GM21717 (cell line): ENCODE results near the gene ERVFRD-1.

Experiments
- ATAC-seq: cut with Tn5 transposase; IDR thresholded peaks from one replicate; pipeline ENCODE4 v1.9.1; 2021; ENCODE audit warnings: mild to moderate bottlenecking, moderate library complexity; ENCODE audit not compliant: unreplicated experiment

The ERVFRD-1 gene

GRCh38 chr6:11129908-11130565 is 18.5 kb upstream of the ERVFRD-1 start:
- no peak for ATAC-seq

DNA sequence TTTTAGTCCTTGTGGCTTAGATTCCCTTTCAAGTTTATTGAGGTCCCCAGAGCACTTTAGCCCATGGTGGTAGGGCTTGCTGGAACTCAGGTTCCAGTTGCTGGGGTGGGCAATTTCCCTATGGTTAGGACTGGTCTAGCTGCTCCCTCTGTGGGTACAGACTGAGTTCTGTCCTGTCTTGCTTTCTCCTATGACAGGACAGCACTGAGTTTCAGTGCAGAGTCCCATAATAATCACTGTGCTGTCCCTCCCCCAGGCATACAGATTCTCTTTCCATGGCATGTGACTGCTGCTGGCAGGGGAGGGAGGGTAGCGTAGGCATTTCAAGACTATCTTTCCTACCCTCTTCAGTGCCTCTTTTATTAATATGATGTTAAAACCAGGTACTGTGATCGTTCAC is 17.1 kb upstream of the ERVFRD-1 start:
- no peak for ATAC-seq

GRCh38 chr6:11126876-11127275 is 15.4 kb upstream of the ERVFRD-1 start:
- ATAC-seq: no peak

DNA sequence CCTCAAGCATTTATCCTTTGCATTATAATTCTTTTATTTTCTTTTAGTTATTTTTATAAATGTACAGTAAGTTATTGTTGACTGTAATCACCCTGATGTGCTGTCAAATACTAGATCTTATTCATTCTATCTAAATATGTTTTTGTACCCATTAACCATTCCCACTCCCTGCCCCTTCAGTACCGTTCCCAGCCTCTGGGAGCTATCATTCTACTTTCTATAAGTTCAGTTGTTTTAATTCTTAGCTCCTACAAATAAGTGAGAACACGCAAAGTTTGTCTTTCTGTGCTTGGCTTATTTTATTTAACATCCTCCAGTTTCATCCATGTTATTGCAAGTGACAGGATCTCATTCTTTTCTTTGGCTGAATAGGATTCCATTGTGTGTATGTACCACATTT is 12.5 kb upstream of the ERVFRD-1 start:
- ATAC-seq: no peak

DNA sequence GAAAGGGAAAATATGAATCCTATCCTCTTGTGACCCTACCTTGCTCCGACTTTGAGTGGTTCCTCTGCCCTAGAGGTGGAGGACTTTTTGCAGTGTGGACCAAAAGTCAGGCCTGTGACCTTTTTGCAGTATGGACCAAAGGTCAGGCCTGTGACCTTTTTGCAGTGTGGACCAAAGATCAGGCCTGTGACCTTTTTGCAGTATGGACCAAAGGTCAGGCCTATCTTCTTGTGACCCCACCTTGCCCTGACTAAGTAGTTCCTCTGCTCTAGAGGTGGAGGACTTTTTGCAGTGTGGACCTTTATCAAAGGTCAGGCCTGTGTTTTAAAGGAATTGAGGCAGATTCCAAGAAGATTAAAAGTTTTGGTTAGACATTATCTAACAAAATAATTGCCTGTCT is 10.9 kb upstream of the ERVFRD-1 start:
- no peak for ATAC-seq

- ATAC-seq: no peak
These were observed 10.3 kb upstream of the ERVFRD-1 start for GRCh38 chr6:11121851-11122250.

DNA sequence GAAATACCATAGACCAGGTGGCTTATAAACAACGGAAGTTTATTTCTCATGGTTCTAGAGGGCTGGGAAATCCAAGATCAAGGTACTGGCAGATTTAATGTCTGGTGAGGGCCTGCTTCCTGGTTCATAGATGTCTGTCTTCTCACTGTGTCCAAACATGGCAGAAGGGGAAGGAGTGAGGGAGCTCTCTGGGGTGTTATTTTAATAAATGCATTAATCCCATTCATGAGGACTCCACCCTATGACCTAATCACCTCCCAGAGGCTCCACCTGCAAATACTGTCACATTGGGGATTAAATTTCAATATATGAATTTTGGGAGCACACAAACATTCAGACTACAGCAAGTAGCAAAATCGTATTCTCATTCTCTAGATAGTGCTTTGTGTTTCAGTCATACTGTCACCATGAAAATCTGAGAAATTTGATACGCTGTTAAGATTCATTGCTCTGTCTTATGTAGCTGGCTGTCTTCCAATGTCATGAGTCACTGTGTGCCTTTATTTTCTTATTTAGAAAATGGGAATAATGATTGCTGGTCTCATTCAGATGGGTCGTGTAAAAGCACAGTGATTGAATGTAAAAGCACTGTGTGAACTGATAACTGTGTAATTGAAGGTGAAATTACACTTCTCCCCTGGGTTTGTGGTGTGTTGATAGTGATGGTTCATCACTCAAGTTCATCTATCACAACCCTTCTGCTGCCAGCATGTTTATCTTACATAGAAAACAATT is 8.9 kb upstream of the ERVFRD-1 start:
- ATAC-seq: no peak

- ATAC-seq: peak; percentile 56
These were observed 4.4 kb upstream of the ERVFRD-1 start for GRCh38 chr6:11115808-11116536.

- ATAC-seq: no peak
These were observed 1.5 kb upstream of the ERVFRD-1 start for GRCh38 chr6:11113038-11113437.

GRCh38 chr6:11111769-11112437 is 378 bp upstream of the ERVFRD-1 start:
- no peak for ATAC-seq

GRCh38 chr6:11108726-11109125 is 2.8 kb downstream of the ERVFRD-1 start:
- no peak for ATAC-seq

- no peak for ATAC-seq
These were observed 8.5 kb downstream of the ERVFRD-1 start for GRCh38 chr6:11103065-11103464.

DNA sequence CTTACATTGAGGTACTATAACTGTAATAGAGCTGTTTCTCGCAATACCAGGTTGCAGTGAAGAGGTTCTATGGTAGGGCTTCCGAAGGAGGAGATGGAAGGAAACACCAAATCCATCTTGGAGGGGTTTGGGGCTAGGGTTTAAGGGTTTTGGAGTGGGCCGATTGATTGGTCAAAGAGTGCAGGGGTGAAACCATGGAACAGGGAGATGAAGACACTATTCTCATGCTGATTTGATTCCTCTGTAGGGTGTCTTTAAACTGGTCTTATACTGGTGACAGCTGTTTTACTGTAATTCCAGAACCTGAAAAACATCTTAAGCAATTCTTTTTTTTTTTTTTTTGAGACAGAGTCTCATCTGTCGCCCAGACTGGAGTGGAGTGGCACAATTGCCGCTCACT is 10.1 kb downstream of the ERVFRD-1 start:
- no peak for ATAC-seq

DNA sequence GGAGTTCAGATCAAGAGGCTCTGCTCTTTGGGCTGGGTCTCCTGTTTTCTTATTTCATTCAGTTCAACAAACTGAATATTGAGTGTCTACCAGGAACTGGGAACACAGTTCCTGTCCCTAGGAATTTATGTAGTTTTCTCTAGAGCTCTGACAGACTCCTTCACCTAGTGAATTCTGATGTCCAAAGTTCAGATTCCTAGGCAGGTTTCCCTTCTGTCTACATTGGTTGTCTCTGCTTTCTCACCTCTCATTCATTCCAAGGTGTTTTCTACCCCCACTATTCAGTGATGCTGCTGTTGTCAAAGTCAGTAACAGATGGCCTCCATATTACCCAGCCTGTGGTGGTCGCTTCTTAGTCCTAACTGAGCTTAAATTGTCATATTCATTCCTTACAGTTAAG is 13.5 kb downstream of the ERVFRD-1 start:
- no peak for ATAC-seq

GRCh38 chr6:11097476-11097875 is 14.0 kb downstream of the ERVFRD-1 start:
- no peak for ATAC-seq

DNA sequence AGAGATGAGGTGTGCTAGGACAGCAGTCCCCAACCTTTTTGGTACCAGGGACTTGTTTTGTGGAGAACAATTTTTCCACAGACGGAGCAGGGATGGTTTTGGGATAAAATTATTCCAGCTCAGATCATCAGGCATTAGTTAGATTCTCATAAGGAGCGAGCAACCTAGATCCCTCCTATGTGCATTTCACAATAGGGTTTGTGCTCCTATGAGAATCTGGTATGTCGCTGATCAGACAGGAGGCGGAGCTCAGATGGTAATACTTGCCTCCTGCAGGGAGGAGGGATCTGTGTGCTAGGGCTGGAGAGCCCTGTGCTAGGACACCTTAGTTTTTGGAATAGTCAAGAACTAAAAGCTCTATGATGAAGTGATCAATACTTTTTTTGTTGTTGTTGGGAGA is 15.4 kb downstream of the ERVFRD-1 start:
- no peak for ATAC-seq

DNA sequence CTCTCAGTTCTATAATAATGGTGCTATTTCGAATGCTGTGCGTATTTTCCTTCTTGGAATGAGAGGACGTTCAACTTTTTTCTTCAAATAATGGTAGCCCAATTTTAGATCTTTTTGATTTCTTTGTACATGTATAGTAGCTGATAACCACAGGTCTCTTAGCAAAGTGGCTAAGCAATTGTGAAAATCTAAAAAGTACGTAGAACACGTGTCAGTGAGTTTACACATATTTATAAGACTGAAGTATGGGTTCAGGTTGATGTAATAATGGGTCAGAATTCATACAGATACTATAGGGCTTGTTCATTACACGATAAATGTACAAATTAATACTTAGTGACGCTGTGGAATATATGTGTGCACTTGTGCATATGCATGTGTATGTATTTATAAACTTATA is 16.6 kb downstream of the ERVFRD-1 start:
- ATAC-seq: no peak

DNA sequence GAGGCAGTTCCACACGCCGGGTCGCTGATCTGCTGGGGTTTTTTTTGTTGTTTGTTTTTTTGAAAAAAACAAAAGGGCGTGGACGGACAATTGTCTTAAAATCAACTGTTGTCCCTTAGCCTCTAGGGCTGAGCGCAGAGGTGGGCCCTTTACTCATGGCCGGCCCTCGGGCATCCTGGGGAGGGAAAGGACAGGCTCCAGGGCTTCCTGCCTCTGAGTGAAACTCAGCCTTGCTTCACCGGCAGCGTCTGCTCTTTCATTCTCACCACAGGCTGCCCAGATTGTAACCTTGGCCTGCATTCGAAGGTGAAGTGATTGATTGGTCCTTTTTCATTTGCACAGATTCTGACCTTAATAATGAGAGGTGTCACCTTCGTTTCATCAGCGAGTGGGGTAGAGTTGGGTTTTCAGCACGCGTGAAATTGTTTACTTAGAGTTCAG is 17.1 kb downstream of the ERVFRD-1 start:
- ATAC-seq: peak; percentile 47

DNA sequence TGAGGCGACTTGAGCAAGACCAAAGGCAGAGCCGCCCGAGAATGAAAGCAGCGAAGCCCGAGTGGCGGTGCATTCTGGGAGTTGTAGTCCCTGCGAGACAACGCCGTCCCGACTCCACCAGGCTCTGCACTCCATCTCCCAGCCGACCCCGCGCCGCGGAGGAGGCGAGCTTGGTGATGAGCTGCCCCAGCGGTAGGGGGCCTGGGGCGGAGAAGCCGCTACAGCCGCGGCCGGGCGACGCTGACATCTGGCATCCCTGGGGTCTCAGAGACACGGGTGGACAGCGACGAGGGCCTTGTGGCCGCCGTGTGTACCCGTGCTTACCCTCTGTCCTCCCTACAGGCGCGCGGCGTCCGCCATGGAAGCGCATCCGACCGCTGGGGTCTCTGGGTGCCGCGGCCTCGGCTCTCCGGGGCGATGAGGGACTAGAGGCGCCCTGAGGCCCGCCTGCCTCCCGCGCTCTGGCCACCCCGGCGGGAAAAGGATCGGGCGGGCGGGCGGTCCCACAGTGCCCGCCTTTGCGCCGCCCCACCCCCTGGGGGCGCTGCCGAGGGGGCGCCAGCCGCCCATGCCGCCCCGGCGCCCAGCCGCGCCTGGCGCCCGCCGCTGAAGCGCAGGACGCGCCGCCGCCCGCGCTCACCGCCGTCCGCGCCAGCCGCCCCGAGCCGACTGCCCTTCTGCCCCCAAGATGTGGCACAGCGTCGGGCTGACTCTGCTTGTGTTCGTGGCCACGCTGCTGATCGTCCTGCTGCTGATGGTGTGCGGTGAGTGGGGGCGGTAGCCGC is 17.7 kb downstream of the ERVFRD-1 start, which contains the start of gene SMIM13:
SMIM13 (plus strand) TSS at position 209 of the 785 bp plus-strand sequence; CDS start at position 689, 480 bp downstream.
- ATAC-seq: peak; percentile 91

DNA sequence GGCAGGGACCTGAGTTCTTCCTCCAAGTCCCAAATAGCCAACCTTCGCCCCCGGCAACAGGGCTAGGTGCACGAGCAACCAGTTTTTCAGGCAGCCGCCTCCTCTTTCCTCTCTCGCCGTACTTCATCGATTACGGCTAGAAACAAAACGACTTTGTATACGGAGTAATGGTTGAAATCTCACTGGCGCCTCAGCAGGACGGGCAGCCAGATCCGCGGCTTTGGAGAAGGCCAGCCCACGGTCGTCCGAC is 18.2 kb downstream of the ERVFRD-1 start:
- ATAC-seq: peak; percentile 16
